HepG2 (cell line): ENCODE data around the gene ELOVL2. TPM values are rescaled to one million over a fixed set of nuclear protein-coding genes. Genes with fewer than 3 reads are reported as not detected.
A peak's percentile ranks its signal among the peaks of the same experiment; 100 is the strongest.

ENCODE experiments used
- ATRX ChIP-seq: sonication (generic); formaldehyde crosslinking; IDR thresholded peaks from 2 replicates; pipeline ENCODE4 v1.4.0; 2020; ENCODE audit warnings: missing genetic modification reagents, borderline replicate concordance
- CSRNP1 ChIP-seq: sonication (generic); formaldehyde crosslinking; IDR thresholded peaks from 2 replicates; pipeline ENCODE4 v1.8.1; 2023; ENCODE audit warnings: mild to moderate bottlenecking, missing genetic modification reagents
- FLYWCH1 ChIP-seq: sonication (generic); formaldehyde crosslinking; IDR thresholded peaks from 2 replicates; pipeline ENCODE4 v1.8.1; 2023; ENCODE audit warnings: mild to moderate bottlenecking, missing genetic modification reagents
- GATAD1 ChIP-seq: IDR thresholded peaks from 2 replicates; pipeline ENCODE4 v1.6.1; 2016; ENCODE audit warnings: missing genetic modification reagents, missing compliant biosample characterization
- HNF4A ChIP-seq: sonication (generic); formaldehyde crosslinking; IDR thresholded peaks from 2 replicates; pipeline ENCODE4 v1.4.0; 2020; ENCODE audit warnings: missing genetic modification reagents
- MATR3 ChIP-seq: sonication (generic); formaldehyde crosslinking; IDR thresholded peaks from 2 replicates; pipeline ENCODE4 v1.4.0; 2020; ENCODE audit warnings: missing genetic modification reagents
- MED8 ChIP-seq: sonication (generic); formaldehyde crosslinking; IDR thresholded peaks from 2 replicates; pipeline ENCODE4 v1.8.1; 2023; ENCODE audit warnings: mild to moderate bottlenecking, missing genetic modification reagents; ENCODE audit not compliant: insufficient replicate concordance
- PRDM10 ChIP-seq: sonication (generic); formaldehyde crosslinking; IDR thresholded peaks from 2 replicates; pipeline ENCODE4 v1.4.0; 2020; ENCODE audit warnings: low read depth, missing genetic modification reagents
- RNF2 ChIP-seq: fragments of 450-650 bp; conservative IDR thresholded peaks from 2 replicates; pipeline ENCODE4 v1.6.1; 2016; ENCODE audit warnings: low read depth
- TRIM22 ChIP-seq: fragments of 450-650 bp; IDR thresholded peaks from 2 replicates; pipeline ENCODE4 v1.6.1; 2017
- ZBTB1 ChIP-seq: sonication (generic); formaldehyde crosslinking; IDR thresholded peaks from 2 replicates; pipeline ENCODE4 v1.4.0; 2020; ENCODE audit warnings: missing genetic modification reagents, borderline replicate concordance
- ZBTB7A ChIP-seq: sonication (generic); formaldehyde crosslinking; IDR thresholded peaks from 2 replicates; pipeline ENCODE4 v1.8.0; 2022; ENCODE audit warnings: mild to moderate bottlenecking, missing genetic modification reagents
- ZNF12 ChIP-seq: sonication (generic); formaldehyde crosslinking; IDR thresholded peaks from 2 replicates; pipeline ENCODE4 v1.5.0; 2020; ENCODE audit warnings: missing genetic modification reagents
- ZNF275 ChIP-seq: sonication (generic); formaldehyde crosslinking; IDR thresholded peaks from 2 replicates; pipeline ENCODE4 v1.8.0; 2022; ENCODE audit warnings: missing genetic modification reagents, mild to moderate bottlenecking, inconsistent platforms, borderline replicate concordance
- ZNF335 ChIP-seq: sonication (generic); formaldehyde crosslinking; IDR thresholded peaks from 2 replicates; pipeline ENCODE4 v1.4.0; 2020; ENCODE audit warnings: missing genetic modification reagents
- ZNF644 ChIP-seq: IDR thresholded peaks from 2 replicates; pipeline ENCODE4 v1.6.1; 2016; ENCODE audit warnings: low read depth
- ZSCAN29 ChIP-seq: sonication (generic); formaldehyde crosslinking; conservative IDR thresholded peaks from 2 replicates; pipeline ENCODE4 v1.4.0; 2020; ENCODE audit warnings: mild to moderate bottlenecking, missing genetic modification reagents
- polyA plus RNA-seq, 8 experiments: library from polyadenylated mRNA; depleted of rRNA in 3 of 8; stranded (reverse) in 7 of 8; unstranded in 1 of 8; fragments of >200 nt; fragmentation: Illumina TruSeq in 4 of 8; extraction: Trizol in 4 of 8; gene quantifications; 2 replicates each; pipeline versions ENCODE4 v1.2.1 to v1.2.3, GENCODE V29; 2011 to 2016; ENCODE audit warnings: low read depth in 4 of 8, missing spikeins in 1 of 8, mixed read lengths in 1 of 8; ENCODE audit not compliant: insufficient read depth in 1 of 8
- total RNA-seq, 5 experiments: library from RNA; depleted of rRNA; stranded (reverse); fragments of >200 nt; fragmentation: Illumina TruSeq; extraction: Trizol; gene quantifications; 2 replicates each; pipeline ENCODE4 v1.2.3, GENCODE V29; 2016; ENCODE audit warnings: low read depth in 1 of 5
- TF ChIP-seq, protein P1 (sequence below): sonication (generic); formaldehyde crosslinking; IDR thresholded peaks from 2 replicates; pipeline ENCODE4 v1.5.1; 2020; ENCODE audit warnings: missing genetic modification reagents, mild to moderate bottlenecking, borderline replicate concordance

The ELOVL2 gene
- total and polyA plus RNA-seq, 2 of the 13 experiments (the other 11 are each of a cell fraction or from before 2014, with no cell fraction given): 43.6 to 65.4 TPM

DNA sequence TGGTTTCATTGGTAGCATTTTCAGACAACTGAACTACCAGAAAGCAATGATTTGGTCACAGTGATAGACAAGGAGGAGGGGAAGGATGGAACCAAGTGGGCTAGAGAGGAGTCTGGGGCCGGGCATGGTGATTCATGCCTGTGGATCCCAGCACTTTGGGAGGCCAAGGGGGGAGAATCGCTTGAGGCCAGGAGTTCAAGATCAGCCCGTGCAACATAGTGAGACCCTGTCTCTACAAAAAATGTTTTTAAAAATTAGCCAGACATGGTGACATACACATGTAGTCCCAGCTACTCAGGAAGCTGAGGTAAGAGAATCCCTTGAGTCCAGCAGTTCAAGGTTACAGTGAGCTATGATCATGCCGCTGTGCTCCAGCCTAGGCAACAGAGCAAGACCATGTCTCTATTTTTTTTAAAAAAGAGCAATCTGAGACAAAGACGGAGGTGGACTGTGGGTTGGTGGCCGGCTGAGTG, 86.7 kb downstream of the ELOVL2 start (continued):
- TF ChIP-seq PRDM10 (CRISPR knock-in tag) (peak; percentile 96), ATRX (no peak), ZSCAN29 (CRISPR knock-in tag) (no peak; the same call in none of the 2 replicates), ZNF335 (CRISPR knock-in tag) (0 out of 2 replicates have a peak, but pooled peaks have one; percentile 28), ZBTB7A (peak; percentile 36; the same call in 1 of the 2 replicates), ZNF12 (CRISPR knock-in tag) (no peak), ZNF275 (peak; percentile 38; the same call in 1 of the 2 replicates), FLYWCH1 (CRISPR knock-in tag) (no peak), ZBTB1 (CRISPR knock-in tag) (no peak), MATR3 (CRISPR knock-in tag) (no peak), TRIM22 (no peak), HNF4A (CRISPR knock-in tag) (peak; percentile 97), RNF2 (no peak), CSRNP1 (CRISPR knock-in tag) (no peak), GATAD1 (CRISPR knock-in tag) (peak; percentile 39; the same call in 1 of the 2 replicates), ZNF644 (CRISPR knock-in tag) (no peak; the same call in none of the 2 replicates), MED8 (CRISPR knock-in tag) (peak; percentile 39)
- TF ChIP-seq, protein P1, sequence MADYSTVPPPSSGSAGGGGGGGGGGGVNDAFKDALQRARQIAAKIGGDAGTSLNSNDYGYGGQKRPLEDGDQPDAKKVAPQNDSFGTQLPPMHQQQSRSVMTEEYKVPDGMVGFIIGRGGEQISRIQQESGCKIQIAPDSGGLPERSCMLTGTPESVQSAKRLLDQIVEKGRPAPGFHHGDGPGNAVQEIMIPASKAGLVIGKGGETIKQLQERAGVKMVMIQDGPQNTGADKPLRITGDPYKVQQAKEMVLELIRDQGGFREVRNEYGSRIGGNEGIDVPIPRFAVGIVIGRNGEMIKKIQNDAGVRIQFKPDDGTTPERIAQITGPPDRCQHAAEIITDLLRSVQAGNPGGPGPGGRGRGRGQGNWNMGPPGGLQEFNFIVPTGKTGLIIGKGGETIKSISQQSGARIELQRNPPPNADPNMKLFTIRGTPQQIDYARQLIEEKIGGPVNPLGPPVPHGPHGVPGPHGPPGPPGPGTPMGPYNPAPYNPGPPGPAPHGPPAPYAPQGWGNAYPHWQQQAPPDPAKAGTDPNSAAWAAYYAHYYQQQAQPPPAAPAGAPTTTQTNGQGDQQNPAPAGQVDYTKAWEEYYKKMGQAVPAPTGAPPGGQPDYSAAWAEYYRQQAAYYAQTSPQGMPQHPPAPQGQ (CRISPR knock-in tag): no peak
